ENCODE data around the gene LINGO3. TPM values are rescaled to one million over a fixed set of nuclear protein-coding genes. Genes with fewer than 3 reads are reported as not detected.

LINGO3 gene
- total and polyA plus RNA-seq, 2 of the 8 experiments (the other 6 are each of a cell fraction or from before 2014, with no cell fraction given), result 0.59 TPM; not detected in 1

DNA sequence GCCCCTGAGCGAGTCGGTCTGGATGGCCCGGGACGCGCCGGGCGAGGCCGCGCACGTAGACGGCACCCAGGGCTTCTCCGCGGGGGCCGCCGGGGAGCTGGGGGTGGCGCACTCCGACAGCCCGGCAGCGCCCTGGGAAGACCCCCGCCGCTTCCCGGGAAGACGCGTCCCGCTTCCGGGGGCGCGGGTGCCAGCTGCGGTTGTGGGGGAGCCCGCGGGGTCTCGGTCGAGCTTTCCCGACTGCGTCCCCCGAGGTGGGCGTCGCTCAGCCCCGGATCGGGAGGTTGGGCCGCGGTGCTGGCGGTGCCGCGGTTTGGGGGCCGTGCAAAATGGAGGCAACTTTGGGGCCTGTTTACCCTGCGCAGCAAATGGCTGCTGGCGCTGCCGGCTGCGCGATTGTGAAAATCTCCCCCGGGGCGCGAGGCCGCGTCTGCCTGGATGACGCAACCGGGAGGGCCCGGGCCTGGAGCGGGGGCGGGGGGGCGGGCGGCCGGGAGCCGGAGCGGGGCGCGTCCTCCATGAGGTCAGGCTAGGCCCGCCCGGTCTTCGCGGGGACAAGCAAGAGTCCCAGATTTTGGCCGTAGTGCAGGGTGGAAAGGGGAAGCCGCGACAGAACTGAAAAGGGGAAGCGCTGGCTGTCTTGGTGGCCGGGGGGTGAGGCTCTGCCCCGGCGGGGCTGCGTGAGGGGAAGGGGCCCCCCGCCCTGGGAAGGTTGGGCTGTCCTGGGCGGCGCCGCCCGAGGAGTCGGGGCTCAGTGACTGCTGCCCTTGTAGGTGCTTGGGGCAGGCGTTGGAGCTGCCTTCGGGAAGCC, 37.3 kb downstream of the LINGO3 start (continued):
- TF ChIP-seq RFX5 (IDR thresholded peaks at IDR 0.05; ENCODE audit: borderline replicate concordance, low read depth, low read length) (no peak), SP2 (IDR thresholded peaks at IDR 0.05; ENCODE audit: low read length) (no peak), NRF1 (IDR thresholded peaks at IDR 0.05; ENCODE audit: low read depth, low read length) (no peak), YY1 (IDR thresholded peaks at IDR 0.05; ENCODE audit: low read depth, low read length) (peak; percentile 92), FOSL1 (IDR thresholded peaks at IDR 0.05; ENCODE audit: insufficient read depth, low read depth, low read length) (no peak), ATF2 (IDR thresholded peaks at IDR 0.05; ENCODE audit: low read length) (no peak), GABPA (IDR thresholded peaks at IDR 0.05; ENCODE audit: borderline replicate concordance, insufficient read depth, low read length) (no peak), SIN3A (conservative IDR thresholded peaks at IDR 0.05 in 1 of 2, IDR thresholded peaks at IDR 0.05 in 1 of 2; ENCODE audit: low read depth in 1 of 2, low read length in 2 of 2) (peak in 1 of 2 experiments; percentile 71; a peak in 2 of 4 replicates), POLR2AphosphoS5 (IDR thresholded peaks at IDR 0.05; ENCODE audit: low read depth, low read length) (no peak), CREB1 (IDR thresholded peaks at IDR 0.05) (0 out of 2 replicates have a peak, but pooled peaks have one; percentile 18), RXRA (IDR thresholded peaks at IDR 0.05; ENCODE audit: insufficient read depth, low read depth, low read length) (no peak), SRF (IDR thresholded peaks at IDR 0.05; ENCODE audit: low read depth, low read length) (no peak), GTF2F1 (IDR thresholded peaks at IDR 0.05; ENCODE audit: borderline replicate concordance, low read depth, low read length) (no peak), SAP30 (IDR thresholded peaks at IDR 0.05; ENCODE audit: insufficient read depth, insufficient replicate concordance, low read length) (no peak), TBP (IDR thresholded peaks at IDR 0.05; ENCODE audit: low read depth, low read length) (no peak), BACH1 (IDR thresholded peaks at IDR 0.05; ENCODE audit: low read length) (no peak), KDM4A (IDR thresholded peaks at IDR 0.05; ENCODE audit: low read depth, low read length, severe bottlenecking) (no peak), SUZ12 (IDR thresholded peaks at IDR 0.05; ENCODE audit: low read length) (no peak), CHD2 (IDR thresholded peaks at IDR 0.05; ENCODE audit: low read length) (no peak), CEBPB (IDR thresholded peaks at IDR 0.05; ENCODE audit: low read depth, low read length) (peak; percentile 81), SP1 (IDR thresholded peaks at IDR 0.05; ENCODE audit: low read depth, low read length) (no peak), POU5F1 (IDR thresholded peaks at IDR 0.05; ENCODE audit: low read depth, low read length) (no peak)
- TF ChIP-seq, protein P1, sequence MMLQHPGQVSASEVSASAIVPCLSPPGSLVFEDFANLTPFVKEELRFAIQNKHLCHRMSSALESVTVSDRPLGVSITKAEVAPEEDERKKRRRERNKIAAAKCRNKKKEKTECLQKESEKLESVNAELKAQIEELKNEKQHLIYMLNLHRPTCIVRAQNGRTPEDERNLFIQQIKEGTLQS (IDR thresholded peaks at IDR 0.05; ENCODE audit: insufficient read depth, low read depth, low read length), result peak; percentile 16; the same call in 1 of the 2 replicates
